HCT116 (cell line): ENCODE data around the gene CPNE8.

ENCODE experiments used
- CTCF ChIP-seq, 3 experiments: fragments of 200-600 bp in 1 of 3; sonication (generic) in 1 of 3; IDR thresholded peaks in 2 of 3; conservative IDR thresholded peaks in 1 of 3; 2 replicates each; pipeline ENCODE4 v1.5.1; 2012 to 2017; ENCODE audit warnings: low read depth in 2 of 3, low read length in 2 of 3, antibody characterized with exemption in 1 of 3, borderline replicate concordance in 1 of 3, control low read depth in 1 of 3, mild to moderate bottlenecking in 1 of 3, mixed read lengths in 1 of 3, mixed run types in 1 of 3, moderate library complexity in 1 of 3; ENCODE audit not compliant: insufficient read depth in 1 of 3
- EZH2 ChIP-seq: fragments of 200-600 bp; sonication (generic); IDR thresholded peaks from 2 replicates; pipeline ENCODE4 v1.6.1; 2017; ENCODE audit warnings: antibody characterized with exemption, mixed run types
- POLR2AphosphoS5 ChIP-seq: IDR thresholded peaks from 2 replicates; pipeline ENCODE4 v1.6.1; 2011; ENCODE audit warnings: mild to moderate bottlenecking, low read depth, low read length, moderate library complexity
- RAD21 ChIP-seq: IDR thresholded peaks from 2 replicates; pipeline ENCODE4 v1.6.1; 2012; ENCODE audit warnings: low read depth, mild to moderate bottlenecking
- REST ChIP-seq: IDR thresholded peaks from 2 replicates; pipeline ENCODE4 v1.6.1; 2012; ENCODE audit warnings: low read depth
- SIN3A ChIP-seq: IDR thresholded peaks from 2 replicates; pipeline ENCODE4 v1.6.1; 2012; ENCODE audit warnings: low read depth

GRCh38 chr12:38915429-38916182, 10.2 kb upstream of the CPNE8 start:
- TF ChIP-seq SIN3A (no peak), POLR2AphosphoS5 (no peak), EZH2 (no peak), REST (no peak), CTCF (IDR thresholded peaks at IDR 0.05 in 2 of 3, conservative IDR thresholded peaks at IDR 0.05 in 1 of 3; ENCODE audit: borderline replicate concordance in 1 of 3, insufficient read depth in 1 of 3, low read depth in 2 of 3, low read length in 2 of 3) (no peak), RAD21 (no peak)
